Fibroblast of pulmonary artery (primary cell): Measurements from ENCODE around the gene PDE4D.
"Not testable (repeated sequence)": the region's sequence is repeated elsewhere in the genome, so short reads cannot be mapped to it uniquely, and the experiment has no call there.

ENCODE experiments used
- DNase-seq: peaks from one replicate; pipeline ENCODE4 v3.0.0-alpha.2; 2010; ENCODE audit warnings: low read depth
- H3K4me3 ChIP-seq: replicated peaks from 2 replicates; pipeline ENCODE4 v1.5.1; 2011; ENCODE audit warnings: low read depth, mild to moderate bottlenecking, control low read depth, low read length, moderate library complexity
- CTCF ChIP-seq: IDR thresholded peaks from 2 replicates; pipeline ENCODE4 v1.5.1; 2011; ENCODE audit warnings: mild to moderate bottlenecking, control low read depth, low read length, inconsistent platforms; ENCODE audit errors: missing control alignments

The PDE4D gene

GRCh38 chr5:59786334-59786805 is 107.2 kb downstream of the PDE4D start:
- peak; percentile 85 for DNase-seq
- no peak overlapping the region for H3K4me3 ChIP-seq
- no peak for TF ChIP-seq CTCF

GRCh38 chr5:59785676-59786333 is 107.7 kb downstream of the PDE4D start:
- H3K4me3 ChIP-seq, result no peak overlapping the region
- TF ChIP-seq CTCF, result no peak
- no peak for DNase-seq

- DNase-seq, H3K4me3 ChIP-seq: not testable (repeated sequence)
Observed at GRCh38 chr5:59784708-59785107, 108.8 kb downstream of the PDE4D start.

- no peak overlapping the region for H3K4me3 ChIP-seq
- DNase-seq, result no peak
- no peak for TF ChIP-seq CTCF
Observed at GRCh38 chr5:59783264-59783663, 110.3 kb downstream of the PDE4D start.

GRCh38 chr5:59782856-59783255 is 110.7 kb downstream of the PDE4D start:
- DNase-seq, result no peak
- TF ChIP-seq CTCF, result no peak
- no peak overlapping the region for H3K4me3 ChIP-seq

- DNase-seq, result no peak
- no peak for TF ChIP-seq CTCF
Observed at GRCh38 chr5:59779453-59779852, 114.1 kb downstream of the PDE4D start.

GRCh38 chr5:59777028-59777427 is 116.5 kb downstream of the PDE4D start:
- no peak overlapping the region for H3K4me3 ChIP-seq
- no peak for TF ChIP-seq CTCF
- DNase-seq, result no peak

More at GRCh38 chr5:59779453-59779852, 114.1 kb downstream of the PDE4D start:
- H3K4me3 ChIP-seq, result no peak overlapping the region
